IgD-negative memory B cell (primary cell): ENCODE results near the gene PDE1A. TPM values are rescaled to one million over a fixed set of nuclear protein-coding genes. Genes with fewer than 3 reads are reported as not detected.

Source experiments
- H3K27ac Mint-ChIP-seq, 3 donors: one replicate each; pipeline ENCODE4 v1.8.0; 2020 to 2022; ENCODE audit warnings: mild to moderate bottlenecking in 3 of 3, mixed read lengths in 3 of 3, moderate library complexity in 1 of 3
- H3K27me3 Mint-ChIP-seq: one replicate; pipeline ENCODE4 v1.8.0; 2021; ENCODE audit warnings: mixed read lengths
- H3K36me3 Mint-ChIP-seq: one replicate; pipeline ENCODE4 v1.8.0; 2020; ENCODE audit warnings: mild to moderate bottlenecking, mixed read lengths
- H3K4me1 Mint-ChIP-seq, 3 donors: one replicate each; pipeline ENCODE4 v1.8.0; 2020 to 2022; ENCODE audit warnings: mixed read lengths in 3 of 3, mild to moderate bottlenecking in 1 of 3
- H3K4me3 Mint-ChIP-seq, 4 donors: one replicate each; pipeline ENCODE4 v1.8.0; 2020 to 2022; ENCODE audit warnings: mild to moderate bottlenecking in 4 of 4, mixed read lengths in 4 of 4, moderate library complexity in 3 of 4
- H3K9me3 Mint-ChIP-seq, 3 donors: one replicate each; pipeline ENCODE4 v1.8.0; 2020 to 2021; ENCODE audit warnings: mixed read lengths in 3 of 3, mild to moderate bottlenecking in 1 of 3
- polyA plus RNA-seq: library from polyadenylated mRNA; unstranded; fragments of 300-500 nt; fragmentation: Illumina TruSeq; gene quantifications from one replicate; pipeline ENCODE4 v1.2.3, GENCODE V29; 2021

PDE1A gene
- polyA plus RNA-seq, 1 donor from 2014 or later = not detected

DNA sequence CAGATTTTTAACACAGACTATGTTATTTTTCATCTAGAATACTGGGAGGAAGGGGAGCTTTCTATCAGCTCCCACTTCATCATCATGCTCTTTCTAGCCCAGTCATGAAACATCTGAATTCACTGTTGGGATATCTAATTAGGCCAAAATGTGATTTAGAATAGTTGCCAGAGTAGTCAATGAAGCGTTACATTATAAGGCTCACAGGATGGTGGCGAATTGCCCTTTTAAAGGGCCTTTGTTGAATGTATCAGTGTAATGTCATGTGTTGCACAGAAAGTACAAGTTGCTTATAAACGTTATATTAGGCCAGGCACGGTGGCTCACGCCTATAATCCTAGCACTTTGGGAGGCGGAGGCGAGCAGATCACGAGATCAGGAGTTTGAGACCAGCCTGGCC is 45.6 kb downstream of the PDE1A start:
- Mint-ChIP-seq H3K36me3 (no peaks in the 10 kb centered on the region), H3K4me3 (no peak overlapping the region), H3K4me1 (no peaks in the 10 kb centered on the region), H3K9me3 (peaks cover 7 to 26% (median 10%) of the 10 kb centered on the region in 3 donors), H3K27me3 (no peaks in the 10 kb centered on the region), H3K27ac (no peak overlapping the region)

DNA sequence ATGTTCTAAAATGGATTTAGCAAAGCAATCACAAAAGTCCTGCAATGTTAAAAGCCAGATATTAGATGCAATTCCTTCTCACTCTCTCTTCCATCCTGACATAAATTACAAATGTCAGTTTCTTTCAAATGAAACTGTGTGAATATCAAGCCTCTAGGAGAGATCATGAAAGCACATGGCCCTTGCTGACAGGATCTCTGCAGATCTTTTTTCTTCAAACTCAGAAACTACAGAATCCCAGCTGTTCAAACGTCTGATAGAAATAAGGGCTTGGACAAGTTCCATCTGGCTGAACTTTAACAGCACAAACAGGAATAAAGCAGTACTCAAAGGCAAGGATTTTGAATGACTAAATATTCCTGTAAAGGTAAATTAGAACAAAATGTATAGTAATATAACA is 47.6 kb downstream of the PDE1A start:
- Mint-ChIP-seq H3K27ac (no peak overlapping the region), H3K4me3 (no peak overlapping the region), H3K9me3 (peaks cover 7 to 23% (median 7%) of the 10 kb centered on the region in 3 donors), H3K4me1 (no peaks in the 10 kb centered on the region), H3K27me3 (no peaks in the 10 kb centered on the region), H3K36me3 (no peaks in the 10 kb centered on the region)

DNA sequence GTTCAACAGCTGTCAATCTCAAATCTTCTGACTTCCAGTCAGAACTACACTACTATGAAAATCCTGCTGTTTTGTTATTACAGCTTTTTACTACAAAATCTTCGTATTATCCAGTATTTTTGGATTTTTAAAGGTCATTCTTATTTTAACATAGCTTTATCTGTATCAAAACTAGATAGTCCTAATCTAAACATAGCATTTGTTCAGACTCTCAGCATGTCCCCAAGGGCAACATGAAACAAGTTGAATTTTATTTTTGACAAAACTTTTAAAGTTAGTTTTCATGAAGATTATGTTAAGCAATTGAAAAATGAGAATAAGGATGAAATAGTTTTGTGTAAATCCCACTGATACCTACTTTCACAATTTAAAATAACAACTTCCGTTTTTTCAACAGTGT is 48.1 kb downstream of the PDE1A start:
- Mint-ChIP-seq H3K4me1 (no peaks in the 10 kb centered on the region), H3K9me3 (peaks cover 7 to 23% (median 7%) of the 10 kb centered on the region in 3 donors), H3K36me3 (no peaks in the 10 kb centered on the region), H3K27me3 (no peaks in the 10 kb centered on the region), H3K27ac (no peak overlapping the region), H3K4me3 (no peak overlapping the region)

DNA sequence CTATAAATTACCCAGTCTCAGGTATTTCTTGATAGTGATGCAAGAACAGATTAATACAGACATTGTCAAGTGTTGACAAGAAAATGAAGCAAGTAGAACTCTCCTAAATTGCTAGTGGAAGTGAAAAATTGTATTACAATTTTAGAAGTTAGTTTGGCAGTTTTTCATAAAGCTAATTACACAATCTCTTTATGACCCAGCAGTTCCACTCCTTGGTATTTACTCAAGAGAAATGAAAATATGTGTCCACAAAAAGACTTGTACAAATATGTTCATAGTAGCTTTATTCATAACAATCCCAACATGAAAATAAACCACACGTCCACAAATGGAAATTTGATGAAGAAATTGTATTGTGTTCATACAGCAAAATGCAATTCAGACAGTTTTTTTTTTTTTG is 49.4 kb downstream of the PDE1A start:
- H3K27me3 Mint-ChIP-seq = no peaks in the 10 kb centered on the region
- peaks cover 7 to 18% (median 11%) of the 10 kb centered on the region in 3 donors for H3K9me3 Mint-ChIP-seq
- no peaks in the 10 kb centered on the region for H3K36me3 Mint-ChIP-seq
- H3K4me3 Mint-ChIP-seq = peak overlapping the region in 1 of 4 donors; percentile 73
- no peak overlapping the region for H3K27ac Mint-ChIP-seq
- no peaks in the 10 kb centered on the region for H3K4me1 Mint-ChIP-seq

DNA sequence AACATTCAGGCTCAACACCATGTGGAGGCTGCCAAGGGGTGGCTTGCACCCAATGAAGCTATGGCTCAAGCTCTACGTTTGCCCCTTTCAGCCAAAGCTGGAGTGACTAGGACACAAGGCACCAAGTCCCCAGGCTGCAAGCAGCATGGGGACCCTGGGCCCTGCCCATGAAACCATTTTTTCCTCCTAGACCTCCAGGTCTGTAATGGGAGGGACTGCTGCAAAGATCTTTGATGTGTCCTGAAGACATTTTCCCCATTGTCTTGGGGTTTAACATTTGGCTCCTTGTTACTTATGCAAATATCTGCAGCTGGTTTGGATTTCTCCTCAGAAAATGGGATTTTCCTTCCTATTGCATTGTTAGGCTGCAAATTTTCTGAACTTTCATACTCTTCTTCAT is 51.0 kb downstream of the PDE1A start:
- Mint-ChIP-seq H3K27ac (no peak overlapping the region), H3K4me3 (no peak overlapping the region), H3K27me3 (no peaks in the 10 kb centered on the region), H3K36me3 (no peaks in the 10 kb centered on the region), H3K9me3 (peaks cover 3 to 18% (median 11%) of the 10 kb centered on the region in 3 donors), H3K4me1 (no peaks in the 10 kb centered on the region)

DNA sequence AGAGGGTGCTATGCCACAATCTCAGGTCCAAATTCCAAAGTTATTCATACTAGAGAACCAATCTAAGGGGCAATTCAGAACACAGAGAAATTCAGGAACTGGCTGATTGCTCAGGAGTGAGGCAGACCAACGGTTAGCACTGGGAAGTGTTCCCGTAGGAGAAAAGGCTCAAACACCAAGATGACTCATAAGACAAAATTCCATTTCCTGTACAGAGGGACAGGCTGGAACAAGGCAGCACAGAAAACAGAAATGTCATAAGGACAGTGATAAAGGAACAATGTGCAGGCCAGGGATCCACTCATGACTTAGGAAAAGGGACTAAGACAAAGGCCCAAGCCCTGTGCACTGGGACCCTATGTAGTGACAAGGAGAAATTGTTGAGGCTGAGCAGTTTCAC is 54.2 kb downstream of the PDE1A start:
- H3K4me3 Mint-ChIP-seq = no peak overlapping the region
- H3K36me3 Mint-ChIP-seq = no peaks in the 10 kb centered on the region
- peaks cover 3 to 18% (median 11%) of the 10 kb centered on the region in 3 donors for H3K9me3 Mint-ChIP-seq
- no peak overlapping the region for H3K27ac Mint-ChIP-seq
- no peaks in the 10 kb centered on the region for H3K4me1 Mint-ChIP-seq
- H3K27me3 Mint-ChIP-seq = no peaks in the 10 kb centered on the region

DNA sequence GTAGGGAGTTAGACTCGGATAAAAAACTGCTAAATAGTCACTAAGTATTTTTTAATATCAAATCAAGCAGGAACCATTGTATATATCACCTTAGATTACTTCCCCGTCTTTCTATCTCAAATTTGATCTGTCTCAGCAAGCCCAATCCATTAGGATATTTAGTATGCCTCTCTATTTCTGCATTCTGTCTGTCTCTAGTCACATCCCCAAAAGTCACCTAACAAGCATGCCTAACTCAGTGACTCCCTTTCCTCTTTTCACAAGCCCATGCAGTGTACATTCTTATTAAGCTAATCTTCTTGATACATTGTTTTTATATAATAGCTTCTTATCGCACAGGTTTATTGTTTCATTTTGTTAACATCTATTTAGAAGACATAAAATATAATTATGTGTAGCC is 57.8 kb downstream of the PDE1A start:
- H3K4me1 Mint-ChIP-seq = peaks cover 0 to 2% (median 0%) of the 10 kb centered on the region in 3 donors
- no peaks in the 10 kb centered on the region for H3K36me3 Mint-ChIP-seq
- H3K4me3 Mint-ChIP-seq = no peak overlapping the region
- peaks cover 0 to 4% (median 3%) of the 10 kb centered on the region in 3 donors for H3K9me3 Mint-ChIP-seq
- no peak overlapping the region for H3K27ac Mint-ChIP-seq
- H3K27me3 Mint-ChIP-seq = no peaks in the 10 kb centered on the region

DNA sequence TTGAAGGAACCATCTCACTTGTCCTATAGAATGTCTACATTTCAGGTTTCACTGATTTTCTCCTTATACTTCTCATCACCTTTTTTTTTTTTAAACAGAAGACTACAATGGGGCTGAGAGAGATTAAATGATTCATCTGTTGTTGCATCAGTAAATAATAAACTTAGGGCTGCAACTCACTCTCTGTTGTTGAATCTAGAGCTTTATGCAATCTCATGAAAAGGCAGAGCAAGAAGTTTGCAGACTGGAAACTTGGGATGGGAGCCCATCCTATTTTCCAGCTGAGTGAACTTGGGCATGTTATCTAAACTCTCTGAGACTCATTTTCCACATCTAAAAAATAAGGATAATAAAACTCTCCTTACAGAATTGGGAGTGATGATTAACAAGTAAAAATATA is 58.4 kb downstream of the PDE1A start:
- Mint-ChIP-seq H3K4me3 (no peak overlapping the region), H3K27ac (no peak overlapping the region), H3K27me3 (no peaks in the 10 kb centered on the region), H3K4me1 (peaks cover 0 to 2% (median 0%) of the 10 kb centered on the region in 3 donors), H3K9me3 (peaks cover 0 to 3% (median under 1%) of the 10 kb centered on the region in 3 donors), H3K36me3 (no peaks in the 10 kb centered on the region)

DNA sequence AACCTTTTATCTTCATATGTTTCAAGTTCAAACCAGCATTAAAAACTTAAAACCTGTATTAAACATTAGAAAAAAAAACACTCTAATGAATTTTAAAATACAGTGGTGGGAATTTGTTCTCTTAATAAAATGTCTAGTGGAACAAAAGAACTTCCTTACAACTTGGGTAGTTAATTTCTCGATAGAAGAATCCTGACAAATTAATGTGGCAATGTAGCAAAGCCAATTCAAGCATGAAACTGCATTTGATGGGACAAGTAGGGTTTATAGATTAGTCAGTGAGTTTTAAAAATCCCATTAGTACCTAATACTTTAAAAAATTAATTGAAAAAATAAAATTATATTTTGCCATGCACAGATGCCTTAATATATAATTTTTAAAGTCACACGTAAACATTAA is 59.4 kb downstream of the PDE1A start:
- Mint-ChIP-seq H3K4me1 (peaks cover 0 to 2% (median 0%) of the 10 kb centered on the region in 3 donors), H3K27ac (no peak overlapping the region), H3K36me3 (no peaks in the 10 kb centered on the region), H3K9me3 (peaks cover 0 to 6% (median 0%) of the 10 kb centered on the region in 3 donors), H3K27me3 (no peaks in the 10 kb centered on the region), H3K4me3 (no peak overlapping the region)

DNA sequence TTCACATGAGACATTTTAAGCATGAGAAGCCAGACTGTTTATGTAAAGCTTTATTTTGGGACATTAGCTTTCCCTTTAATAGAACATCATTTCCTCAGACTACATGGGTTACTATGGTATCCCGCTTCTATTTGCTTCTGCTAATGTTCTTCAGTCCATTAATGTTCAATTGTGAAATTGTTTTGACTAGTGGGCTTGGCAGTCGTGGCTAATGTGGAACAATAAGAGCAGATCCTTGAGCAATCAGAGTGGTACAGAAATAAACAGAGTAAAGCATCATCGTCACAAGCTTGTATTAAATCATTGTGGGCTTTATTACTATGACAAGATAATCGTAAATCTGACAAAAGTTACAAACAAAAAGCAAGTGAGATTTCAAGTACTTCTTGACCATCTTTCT is 60.2 kb downstream of the PDE1A start:
- Mint-ChIP-seq H3K4me3 (no peak overlapping the region), H3K27me3 (no peaks in the 10 kb centered on the region), H3K27ac (no peak overlapping the region), H3K36me3 (no peaks in the 10 kb centered on the region), H3K4me1 (peaks cover 0 to 2% (median 0%) of the 10 kb centered on the region in 3 donors), H3K9me3 (peaks cover 0 to 6% (median 0%) of the 10 kb centered on the region in 3 donors)

DNA sequence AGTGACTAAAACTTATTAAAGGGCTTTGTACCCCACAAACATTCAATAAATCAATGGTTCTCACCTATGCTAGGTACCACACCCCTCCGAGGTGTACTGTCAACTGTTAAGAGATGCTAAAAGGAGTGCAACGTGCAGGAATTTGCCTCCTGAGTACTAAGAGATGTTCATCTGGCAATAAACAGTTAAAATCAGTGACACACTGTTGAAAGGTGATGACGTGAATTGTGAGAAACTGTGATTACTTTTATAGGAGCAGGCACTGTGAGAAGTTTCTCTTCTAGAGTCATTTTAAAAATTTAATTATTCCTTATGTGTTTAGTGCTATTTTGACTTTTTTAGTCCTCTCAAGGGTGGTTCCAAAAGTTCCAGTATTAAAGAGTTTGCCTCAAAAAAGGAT is 61.0 kb downstream of the PDE1A start:
- no peak overlapping the region for H3K27ac Mint-ChIP-seq
- no peak overlapping the region for H3K4me3 Mint-ChIP-seq
- peaks cover 0 to 6% (median 0%) of the 10 kb centered on the region in 3 donors for H3K9me3 Mint-ChIP-seq
- H3K27me3 Mint-ChIP-seq = no peaks in the 10 kb centered on the region
- peaks cover 0 to 2% (median 0%) of the 10 kb centered on the region in 3 donors for H3K4me1 Mint-ChIP-seq
- no peaks in the 10 kb centered on the region for H3K36me3 Mint-ChIP-seq

DNA sequence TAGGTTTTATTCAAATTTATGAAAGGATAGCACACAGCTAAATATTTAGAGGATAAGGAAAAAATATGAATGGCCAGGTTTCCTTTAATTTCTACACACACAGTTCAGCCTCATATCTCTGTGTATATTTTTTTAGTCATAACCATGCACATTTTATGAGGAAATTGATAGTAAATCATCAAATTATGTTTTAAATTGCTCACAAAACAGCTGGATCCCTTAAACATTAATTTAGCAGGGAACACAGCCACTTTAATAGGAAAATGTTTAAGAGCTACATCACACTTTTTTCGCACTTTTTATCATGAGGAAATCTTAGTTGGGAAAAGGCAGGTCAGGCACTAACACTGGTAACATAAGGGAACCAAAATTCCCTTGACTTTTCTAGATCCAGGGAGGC is 65.4 kb downstream of the PDE1A start:
- H3K27ac Mint-ChIP-seq = no peak overlapping the region
- H3K4me3 Mint-ChIP-seq = no peak overlapping the region
- H3K27me3 Mint-ChIP-seq = no peaks in the 10 kb centered on the region
- no peaks in the 10 kb centered on the region for H3K36me3 Mint-ChIP-seq
- H3K4me1 Mint-ChIP-seq = peaks cover 0 to 2% (median 0%) of the 10 kb centered on the region in 3 donors
- H3K9me3 Mint-ChIP-seq = peaks cover 0 to 6% (median 0%) of the 10 kb centered on the region in 3 donors

DNA sequence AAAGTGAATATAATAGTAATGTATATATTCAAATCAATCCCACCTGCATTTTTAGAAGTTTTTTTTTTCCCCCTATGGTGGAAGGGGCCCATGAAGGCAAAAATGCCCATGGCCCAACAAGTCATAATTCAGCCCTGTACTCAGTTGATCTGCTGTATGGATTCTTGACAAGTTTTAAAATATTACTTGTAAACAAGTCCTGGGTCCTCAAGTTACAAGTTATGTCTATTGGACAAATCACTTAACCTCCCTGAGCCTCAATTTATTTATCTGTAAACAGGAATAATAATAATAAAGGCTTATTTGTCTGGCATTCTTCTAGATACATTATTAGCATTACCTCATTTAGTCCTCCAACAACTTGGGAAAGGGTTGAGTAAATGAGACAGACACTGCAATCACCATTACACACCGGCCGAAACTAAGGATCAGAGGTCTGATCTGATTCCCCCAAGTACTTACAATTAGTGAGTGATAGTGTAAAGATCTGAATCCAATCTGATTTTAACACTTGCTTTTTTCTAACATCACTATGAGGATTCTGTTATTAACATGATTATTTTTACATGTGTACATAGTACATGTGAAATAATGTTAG is 66.1 kb downstream of the PDE1A start:
- Mint-ChIP-seq H3K4me1 (peaks cover 0 to 2% (median 0%) of the 10 kb centered on the region in 3 donors), H3K4me3 (no peak overlapping the region), H3K9me3 (peaks cover 0 to 6% (median 0%) of the 10 kb centered on the region in 3 donors), H3K27me3 (no peaks in the 10 kb centered on the region), H3K27ac (no peak overlapping the region), H3K36me3 (no peaks in the 10 kb centered on the region)

DNA sequence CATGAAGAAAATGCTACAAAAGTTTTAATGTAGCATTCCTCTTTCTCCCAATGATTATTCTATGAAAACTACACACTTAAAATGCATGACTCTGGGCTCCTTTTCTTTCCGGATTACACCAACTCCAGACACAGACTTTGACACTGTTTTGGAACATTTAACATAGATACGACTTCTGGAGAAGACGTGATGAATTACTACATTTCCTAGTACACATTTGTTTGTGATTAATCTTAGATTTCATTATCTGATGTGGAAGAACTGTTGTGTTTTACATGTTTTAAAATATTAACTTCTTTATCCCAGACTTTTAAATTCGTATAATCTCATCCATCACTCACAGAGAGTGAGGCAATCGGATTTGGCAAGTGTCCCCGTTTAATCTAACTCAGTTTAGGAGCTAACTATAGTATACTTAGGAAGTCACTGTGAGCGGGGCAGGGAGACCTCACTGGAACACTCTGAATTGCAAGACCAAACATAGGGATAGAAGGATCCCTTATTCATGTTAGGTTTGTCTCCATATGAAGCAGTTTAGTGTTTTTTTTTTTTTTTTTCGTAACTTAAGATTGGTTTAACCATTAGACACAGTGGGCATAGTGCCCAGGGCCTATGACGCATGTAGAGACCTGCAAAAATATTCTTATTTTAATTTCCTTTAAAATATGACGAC is 66.7 kb downstream of the PDE1A start:
- Mint-ChIP-seq H3K27ac (no peak overlapping the region), H3K4me3 (no peak overlapping the region), H3K36me3 (no peaks in the 10 kb centered on the region), H3K27me3 (no peaks in the 10 kb centered on the region), H3K9me3 (peaks cover 0 to 6% (median 0%) of the 10 kb centered on the region in 3 donors), H3K4me1 (no peaks in the 10 kb centered on the region)

DNA sequence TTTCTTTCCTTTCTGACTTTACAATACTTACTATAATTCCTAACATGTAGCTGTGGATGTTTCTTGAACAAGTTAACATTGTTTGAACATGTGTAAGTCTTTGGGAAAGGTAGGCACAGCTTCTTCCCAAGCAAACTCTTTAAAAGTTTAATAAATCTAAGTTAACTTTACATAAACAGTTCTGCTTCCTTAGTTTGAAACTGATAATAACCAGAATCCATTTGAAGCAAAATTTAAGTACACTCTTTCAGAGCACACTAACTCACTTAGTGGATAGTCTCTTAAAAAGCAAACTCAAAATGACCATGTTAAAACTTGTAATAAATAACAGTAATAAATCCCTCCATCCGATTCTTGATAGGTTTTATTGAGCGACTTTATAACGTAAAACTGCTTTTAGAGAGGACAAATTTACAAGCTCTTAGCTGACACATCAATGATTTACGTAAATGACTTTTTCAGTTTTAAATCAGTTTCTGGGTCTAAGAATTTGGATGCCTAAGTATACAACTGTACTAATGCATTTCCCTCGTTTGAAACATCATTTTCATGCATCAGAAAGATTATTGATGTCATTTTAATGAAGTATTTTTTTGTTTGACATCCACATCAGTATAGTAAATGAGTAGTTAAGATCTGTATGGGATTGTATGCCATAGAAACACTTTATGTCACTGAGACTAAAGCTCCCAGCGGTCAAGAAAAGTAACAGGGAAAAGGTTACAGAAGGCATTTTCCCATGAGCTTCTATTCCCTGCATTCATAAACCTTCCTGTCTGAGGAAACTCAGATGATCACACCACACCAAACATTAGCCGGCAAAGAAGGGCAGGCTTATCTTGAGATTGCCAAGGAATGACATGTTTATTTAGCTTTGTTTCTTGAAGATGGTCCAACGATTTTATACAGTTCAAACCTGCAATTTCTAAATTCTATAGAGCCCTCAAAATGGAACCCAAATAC is 67.5 kb downstream of the PDE1A start:
- Mint-ChIP-seq H3K4me3 (no peak overlapping the region), H3K27ac (no peak overlapping the region), H3K36me3 (no peaks in the 10 kb centered on the region), H3K4me1 (no peaks in the 10 kb centered on the region), H3K9me3 (peaks cover 0 to 6% (median 0%) of the 10 kb centered on the region in 3 donors), H3K27me3 (no peaks in the 10 kb centered on the region)
